IPS DF 19.7 (cell line): Measurements from ENCODE around the gene DGKI.
"Not testable (repeated sequence)": the region's sequence is repeated elsewhere in the genome, so short reads cannot be mapped to it uniquely, and the experiment has no call there.

Experiments used
- DNase-seq: peaks from one replicate; pipeline ENCODE4 v3.0.0-alpha.2; 2013; ENCODE audit warnings: low read depth, low spot score

The DGKI gene

GRCh38 chr7:137742051-137742450 lies 104.7 kb downstream of the DGKI start:
- DNase-seq: no peak

- DNase-seq: no peak
Observed at GRCh38 chr7:137741443-137741842, 105.3 kb downstream of the DGKI start.

- no peak for DNase-seq
Observed at GRCh38 chr7:137734221-137734620, 112.6 kb downstream of the DGKI start.

GRCh38 chr7:137732168-137732567 lies 114.6 kb downstream of the DGKI start:
- no peak for DNase-seq

- DNase-seq: no peak
Observed at GRCh38 chr7:137731436-137731835, 115.3 kb downstream of the DGKI start.

GRCh38 chr7:137728426-137728825 lies 118.3 kb downstream of the DGKI start:
- no peak for DNase-seq

GRCh38 chr7:137727413-137727812 lies 119.4 kb downstream of the DGKI start:
- DNase-seq: no peak

- no peak for DNase-seq
Observed at GRCh38 chr7:137718355-137718754, 128.4 kb downstream of the DGKI start.

- DNase-seq: peak; percentile 40
Observed at GRCh38 chr7:137717811-137718271, 128.9 kb downstream of the DGKI start.

- no peak for DNase-seq
Observed at GRCh38 chr7:137717045-137717444, 129.7 kb downstream of the DGKI start.

- DNase-seq: no peak
Observed at GRCh38 chr7:137716061-137716460, 130.7 kb downstream of the DGKI start.

- no peak for DNase-seq
Observed at GRCh38 chr7:137715533-137715932, 131.2 kb downstream of the DGKI start.

GRCh38 chr7:137715121-137715520 lies 131.7 kb downstream of the DGKI start:
- no peak for DNase-seq

- not testable (repeated sequence) for DNase-seq
Observed at GRCh38 chr7:137706330-137706729, 140.4 kb downstream of the DGKI start.

GRCh38 chr7:137704723-137705122 lies 142.1 kb downstream of the DGKI start:
- no peak for DNase-seq

GRCh38 chr7:137703291-137704010 lies 143.3 kb downstream of the DGKI start:
- no peak for DNase-seq

GRCh38 chr7:137696988-137697387 lies 149.8 kb downstream of the DGKI start:
- no peak for DNase-seq

- no peak for DNase-seq
Observed at GRCh38 chr7:137696376-137696775, 150.4 kb downstream of the DGKI start.

- no peak for DNase-seq
Observed at GRCh38 chr7:137695942-137696341, 150.8 kb downstream of the DGKI start.

- no peak for DNase-seq
Observed at GRCh38 chr7:137695494-137695893, 151.3 kb downstream of the DGKI start.

- no peak for DNase-seq
Observed at GRCh38 chr7:137694405-137694804, 152.4 kb downstream of the DGKI start.

- no peak for DNase-seq
Observed at GRCh38 chr7:137692399-137692798, 154.4 kb downstream of the DGKI start.

- no peak for DNase-seq
Observed at GRCh38 chr7:137691566-137691965, 155.2 kb downstream of the DGKI start.

- DNase-seq: no peak
Observed at GRCh38 chr7:137690635-137691034, 156.1 kb downstream of the DGKI start.
